ENCODE data around the gene TAB2.
"Not testable (repeated sequence)": the region's sequence is repeated elsewhere in the genome, so short reads cannot be mapped to it uniquely, and the experiment has no call there.

TAB2 gene

GRCh38 chr6:149347067-149347466 lies 29.6 kb downstream of the TAB2 start:
- H3K27me3 ChIP-seq (ENCODE audit: insufficient read depth, low read length) = no peaks in the 10 kb centered on the region
- H3K14ac ChIP-seq (ENCODE audit: low read length) = no peak overlapping the region
- H2BK5ac ChIP-seq (ENCODE audit: low read depth, low read length, poor library complexity) = no peak overlapping the region
- H3K79me2 ChIP-seq (ENCODE audit: control insufficient read depth, insufficient read depth, low read length, poor library complexity) = no peaks in the 10 kb centered on the region
- H3K9ac ChIP-seq (ENCODE audit: low read length) = no peak overlapping the region
- H4K91ac ChIP-seq (ENCODE audit: low read depth, low read length) = no peak overlapping the region
- peak in 1 of 2 donors; percentile 29 for DNase-seq
- H3K36me3 ChIP-seq (ENCODE audit: control insufficient read depth in 1 of 2, insufficient read depth in 2 of 2, low read length in 2 of 2) = no peaks in the 10 kb centered on the region
- no peak overlapping the region for H2BK120ac ChIP-seq (ENCODE audit: insufficient read depth, low read length, poor library complexity)
- no peak overlapping the region for H4K8ac ChIP-seq (ENCODE audit: low read depth, low read length)
- H3K27ac ChIP-seq (ENCODE audit: low read depth, low read length) = no peak overlapping the region
- H3K4me2 ChIP-seq (ENCODE audit: low read length) = no peak overlapping the region
- no peak overlapping the region for H3K18ac ChIP-seq (ENCODE audit: low read length)
- H3K23ac ChIP-seq (ENCODE audit: low read length) = no peak overlapping the region
- no peak overlapping the region for H2AK5ac ChIP-seq (ENCODE audit: low read length)
- H2BK12ac ChIP-seq (ENCODE audit: low read length) = no peak overlapping the region
- H3K9me3 ChIP-seq (ENCODE audit: insufficient read depth, low read depth, low read length) = no peaks in the 10 kb centered on the region
- H3K79me1 ChIP-seq (ENCODE audit: low read length) = no peaks in the 10 kb centered on the region
- no peak overlapping the region for H4K12ac ChIP-seq (ENCODE audit: low read depth, low read length)
- no peaks in the 10 kb centered on the region for H3K4me1 ChIP-seq (ENCODE audit: control insufficient read depth in 1 of 2, insufficient read depth in 2 of 2, low read length in 2 of 2)
- H3K4me3 ChIP-seq (ENCODE audit: low read depth, low read length) = no peak overlapping the region
- no peak overlapping the region for H2AFZ ChIP-seq (ENCODE audit: insufficient read depth, low read length, poor library complexity)
- no CpG with 5 or more reads among the region's 2 CpGs for WGBS (ENCODE audit: extremely low coverage, insufficient coverage, insufficient read length)
- no peak overlapping the region for H3K4ac ChIP-seq (ENCODE audit: low read depth, low read length)

GRCh38 chr6:149349279-149349678 lies 31.8 kb downstream of the TAB2 start:
- not testable (repeated sequence) for H3K27ac ChIP-seq (ENCODE audit: low read depth, low read length); H2BK12ac ChIP-seq (ENCODE audit: low read length); H3K4me3 ChIP-seq (ENCODE audit: low read depth, low read length); H3K79me2 ChIP-seq (ENCODE audit: control insufficient read depth, insufficient read depth, low read length, poor library complexity); H3K4me2 ChIP-seq (ENCODE audit: low read length); H3K9ac ChIP-seq (ENCODE audit: low read length); H2BK120ac ChIP-seq (ENCODE audit: insufficient read depth, low read length, poor library complexity); H3K36me3 ChIP-seq (ENCODE audit: control insufficient read depth in 1 of 2, insufficient read depth in 2 of 2, low read length in 2 of 2); H3K9me3 ChIP-seq (ENCODE audit: insufficient read depth, low read depth, low read length); H2AFZ ChIP-seq (ENCODE audit: insufficient read depth, low read length, poor library complexity); H3K79me1 ChIP-seq (ENCODE audit: low read length); H3K4me1 ChIP-seq (ENCODE audit: control insufficient read depth in 1 of 2, insufficient read depth in 2 of 2, low read length in 2 of 2); H3K4ac ChIP-seq (ENCODE audit: low read depth, low read length); H3K14ac ChIP-seq (ENCODE audit: low read length); H2BK5ac ChIP-seq (ENCODE audit: low read depth, low read length, poor library complexity); H2AK5ac ChIP-seq (ENCODE audit: low read length); H3K23ac ChIP-seq (ENCODE audit: low read length); H3K18ac ChIP-seq (ENCODE audit: low read length); H4K12ac ChIP-seq (ENCODE audit: low read depth, low read length); H3K27me3 ChIP-seq (ENCODE audit: insufficient read depth, low read length); H4K8ac ChIP-seq (ENCODE audit: low read depth, low read length); H4K91ac ChIP-seq (ENCODE audit: low read depth, low read length); DNase-seq
- WGBS (ENCODE audit: extremely low coverage, insufficient coverage, insufficient read length) = no CpG with 5 or more reads among the region's 6 CpGs

GRCh38 chr6:149354009-149354408 lies 36.5 kb downstream of the TAB2 start:
- Histone ChIP-seq H4K12ac (ENCODE audit: low read depth, low read length) (no peak overlapping the region), H3K18ac (ENCODE audit: low read length) (no peak overlapping the region), H3K27ac (ENCODE audit: low read depth, low read length) (no peak overlapping the region), H3K9ac (ENCODE audit: low read length) (no peak overlapping the region), H2BK5ac (ENCODE audit: low read depth, low read length, poor library complexity) (no peak overlapping the region), H2AFZ (ENCODE audit: insufficient read depth, low read length, poor library complexity) (no peak overlapping the region), H4K91ac (ENCODE audit: low read depth, low read length) (no peak overlapping the region), H3K4me1 (ENCODE audit: control insufficient read depth in 1 of 2, insufficient read depth in 2 of 2, low read length in 2 of 2) (no peaks in the 10 kb centered on the region), H3K9me3 (ENCODE audit: insufficient read depth, low read depth, low read length) (no peaks in the 10 kb centered on the region), H4K8ac (ENCODE audit: low read depth, low read length) (no peak overlapping the region), H3K4me3 (ENCODE audit: low read depth, low read length) (no peak overlapping the region), H2BK120ac (ENCODE audit: insufficient read depth, low read length, poor library complexity) (no peak overlapping the region), H3K79me1 (ENCODE audit: low read length) (no peaks in the 10 kb centered on the region), H3K36me3 (ENCODE audit: control insufficient read depth in 1 of 2, insufficient read depth in 2 of 2, low read length in 2 of 2) (no peaks in the 10 kb centered on the region), H3K79me2 (ENCODE audit: control insufficient read depth, insufficient read depth, low read length, poor library complexity) (peaks cover 2% of the 10 kb centered on the region), H3K4me2 (ENCODE audit: low read length) (no peak overlapping the region), H2AK5ac (ENCODE audit: low read length) (no peak overlapping the region), H2BK12ac (ENCODE audit: low read length) (no peak overlapping the region), H3K4ac (ENCODE audit: low read depth, low read length) (no peak overlapping the region), H3K14ac (ENCODE audit: low read length) (no peak overlapping the region), H3K27me3 (ENCODE audit: insufficient read depth, low read length) (no peaks in the 10 kb centered on the region), H3K23ac (ENCODE audit: low read length) (no peak overlapping the region)
- no peak for DNase-seq
- no CpG with 5 or more reads among the region's 2 CpGs for WGBS (ENCODE audit: extremely low coverage, insufficient coverage, insufficient read length)

- H4K91ac ChIP-seq (ENCODE audit: low read depth, low read length) = no peak overlapping the region
- H2AK5ac ChIP-seq (ENCODE audit: low read length) = no peak overlapping the region
- H3K9ac ChIP-seq (ENCODE audit: low read length) = peak overlapping the region; percentile 66
- H3K4me2 ChIP-seq (ENCODE audit: low read length) = no peak overlapping the region
- peaks cover 4% of the 10 kb centered on the region for H3K79me2 ChIP-seq (ENCODE audit: control insufficient read depth, insufficient read depth, low read length, poor library complexity)
- H3K23ac ChIP-seq (ENCODE audit: low read length) = no peak overlapping the region
- H2BK120ac ChIP-seq (ENCODE audit: insufficient read depth, low read length, poor library complexity) = no peak overlapping the region
- no CpG with 5 or more reads among the region's 6 CpGs for WGBS (ENCODE audit: extremely low coverage, insufficient coverage, insufficient read length)
- H2AFZ ChIP-seq (ENCODE audit: insufficient read depth, low read length, poor library complexity) = no peak overlapping the region
- DNase-seq = no peak
- no peaks in the 10 kb centered on the region for H3K9me3 ChIP-seq (ENCODE audit: insufficient read depth, low read depth, low read length)
- no peaks in the 10 kb centered on the region for H3K27me3 ChIP-seq (ENCODE audit: insufficient read depth, low read length)
- H2BK5ac ChIP-seq (ENCODE audit: low read depth, low read length, poor library complexity) = no peak overlapping the region
- H4K8ac ChIP-seq (ENCODE audit: low read depth, low read length) = no peak overlapping the region
- no peak overlapping the region for H2BK12ac ChIP-seq (ENCODE audit: low read length)
- H4K12ac ChIP-seq (ENCODE audit: low read depth, low read length) = no peak overlapping the region
- H3K27ac ChIP-seq (ENCODE audit: low read depth, low read length) = no peak overlapping the region
- H3K79me1 ChIP-seq (ENCODE audit: low read length) = no peaks in the 10 kb centered on the region
- peak overlapping the region; percentile 29 for H3K4ac ChIP-seq (ENCODE audit: low read depth, low read length)
- H3K18ac ChIP-seq (ENCODE audit: low read length) = no peak overlapping the region
- H3K36me3 ChIP-seq (ENCODE audit: control insufficient read depth in 1 of 2, insufficient read depth in 2 of 2, low read length in 2 of 2) = no peaks in the 10 kb centered on the region
- H3K4me1 ChIP-seq (ENCODE audit: control insufficient read depth in 1 of 2, insufficient read depth in 2 of 2, low read length in 2 of 2) = no peaks in the 10 kb centered on the region
- no peak overlapping the region for H3K4me3 ChIP-seq (ENCODE audit: low read depth, low read length)
- H3K14ac ChIP-seq (ENCODE audit: low read length) = no peak overlapping the region
These were observed 38.7 kb downstream of the TAB2 start for GRCh38 chr6:149356081-149356750.

Data from trophoblast cell (in vitro differentiated cells and primary cell).